ENCODE results near the gene SDC3. TPM values are rescaled to one million over a fixed set of nuclear protein-coding genes. Genes with fewer than 3 reads are reported as not detected.

Gene SDC3
- polyA plus RNA-seq, 3 donors: 0.05 to 1.2 (median 0.12) TPM

DNA sequence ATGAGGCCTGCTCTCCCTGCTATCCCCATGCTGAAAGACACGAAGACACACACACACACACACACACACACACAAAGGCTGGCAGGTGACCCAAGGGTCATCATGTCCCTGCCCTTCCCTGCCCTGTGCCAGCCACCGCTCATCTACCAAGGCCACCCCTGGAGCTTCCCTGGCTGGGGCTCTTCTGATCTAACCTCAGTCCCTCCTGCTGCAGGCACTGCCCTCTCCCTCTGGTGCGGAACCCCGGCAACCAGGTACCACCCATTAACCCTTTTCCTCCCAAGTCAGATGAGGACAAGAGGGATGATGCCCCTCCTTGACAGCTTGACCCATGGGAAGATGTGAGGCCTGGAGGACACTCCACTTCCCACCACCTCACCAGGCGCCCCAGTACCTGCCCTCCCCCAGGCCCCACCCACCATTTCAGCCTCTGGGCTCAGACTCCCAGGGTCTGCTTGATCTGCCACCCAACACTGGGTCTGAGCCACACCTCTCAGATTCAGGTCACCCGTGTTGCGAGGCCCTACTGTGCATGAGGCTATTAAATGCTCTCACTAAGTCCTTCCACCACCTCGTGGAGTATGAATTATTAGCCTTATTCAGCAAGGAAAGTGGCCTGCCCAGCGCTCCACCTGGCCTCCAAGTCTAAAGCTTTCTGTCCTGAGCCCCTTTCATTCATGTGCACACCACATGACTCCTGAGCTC is 2.5 kb downstream of the SDC3 start:
- H3K27me3 Mint-ChIP-seq (ENCODE audit: low read depth in 3 of 3): peaks cover 50 to 82% (median 67%) of the 10 kb centered on the region in 3 donors

DNA sequence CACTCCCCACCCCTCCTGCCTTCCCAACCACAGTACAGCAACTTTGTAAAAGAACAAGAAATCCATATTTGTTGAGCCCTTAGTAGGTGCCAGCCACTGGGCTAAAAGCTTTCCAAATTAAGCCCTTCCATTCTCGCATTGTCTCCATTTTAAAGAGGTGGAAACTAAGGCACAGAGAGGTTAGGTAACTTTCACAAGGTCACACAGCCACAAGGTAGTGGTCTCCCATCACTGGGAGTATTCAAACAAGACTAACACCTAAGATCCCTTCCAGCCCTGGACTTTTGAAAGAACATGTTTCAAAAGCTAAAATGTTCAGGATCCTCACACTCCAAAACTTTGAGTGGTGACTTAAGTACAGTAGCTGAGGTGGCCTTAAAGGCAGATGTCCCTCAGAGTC is 3.2 kb downstream of the SDC3 start:
- Mint-ChIP-seq H3K36me3 (peaks cover 7 to 10% of the 10 kb centered on the region in 2 donors), H3K27ac (peak overlapping the region in 1 of 7 donors; percentile 8), H3K27me3 (ENCODE audit: low read depth in 3 of 3) (peaks cover 52 to 81% (median 68%) of the 10 kb centered on the region in 3 donors), H3K4me1 (peaks cover 31% of the 10 kb centered on the region), H3K4me3 (no peak overlapping the region), H3K9me3 (peaks cover 0 to 14% (median 7%) of the 10 kb centered on the region in 7 donors)
- H3K9me3 ChIP-seq (replicated peaks in 1 of 2; ENCODE audit: control insufficient read depth in 1 of 2, insufficient read depth in 1 of 2, low read length in 2 of 2): peaks cover 0 to 3% of the 10 kb centered on the region in 2 donors
- whole genome bisulfite sequencing (ENCODE audit: insufficient coverage): no CpG with 5 or more reads among the region's 1 CpG
- DNase-seq: no peak
- H3K4me1 ChIP-seq (ENCODE audit: control insufficient read depth in 1 of 2, insufficient read depth in 2 of 2, low read length in 2 of 2): peaks cover 23 to 24% of the 10 kb centered on the region in 2 donors
- intact Hi-C loops (cut with micrococcal nuclease): no loop called here
- no peak for TF ChIP-seq CTCF (IDR thresholded peaks at IDR 0.05)
- H3K4me3 ChIP-seq (replicated peaks in 1 of 3; ENCODE audit: low read depth in 2 of 3, low read length in 3 of 3): no peak overlapping the region
- no peak overlapping the region for H2AFZ ChIP-seq (ENCODE audit: insufficient read depth, low read depth, low read length, poor library complexity, severe bottlenecking)
- H3K36me3 ChIP-seq (replicated peaks in 1 of 2; ENCODE audit: control insufficient read depth in 1 of 2, insufficient read depth in 2 of 2, low read length in 2 of 2): no peaks in the 10 kb centered on the region
- no peak overlapping the region for H3K9ac ChIP-seq (ENCODE audit: insufficient read depth, low read length, poor library complexity, severe bottlenecking)
- H3K27ac ChIP-seq (ENCODE audit: low read depth in 1 of 2, low read length in 2 of 2): no peak overlapping the region
- H3K79me2 ChIP-seq (ENCODE audit: insufficient read depth, low read length): no peaks in the 10 kb centered on the region
- H3K27me3 ChIP-seq (ENCODE audit: control insufficient read depth in 2 of 2, insufficient read depth in 2 of 2, low read length in 2 of 2): peaks cover 14 to 69% of the 10 kb centered on the region in 2 donors
- H3K4me2 ChIP-seq (replicated peaks; ENCODE audit: extremely low read depth, low read length, poor library complexity, severe bottlenecking): no peak overlapping the region
- H4K20me1 ChIP-seq (ENCODE audit: insufficient read depth, low read length): peaks cover 7% of the 10 kb centered on the region

More for the DNA sequence above, 2.5 kb downstream of the SDC3 start:
- H4K20me1 ChIP-seq (ENCODE audit: insufficient read depth, low read length): peaks cover 7% of the 10 kb centered on the region
- no peak for TF ChIP-seq CTCF (IDR thresholded peaks at IDR 0.05)
- H3K27ac ChIP-seq (ENCODE audit: low read depth in 1 of 2, low read length in 2 of 2): no peak overlapping the region
- Mint-ChIP-seq H3K4me3 (peak overlapping the region in 1 of 2 donors; percentile 27), H3K36me3 (peaks cover 7 to 10% of the 10 kb centered on the region in 2 donors), H3K9me3 (peaks cover 0 to 14% (median 7%) of the 10 kb centered on the region in 7 donors), H3K27ac (peak overlapping the region in 1 of 7 donors; percentile 23), H3K4me1 (peaks cover 38% of the 10 kb centered on the region)
- 66% methylated on average over 8 of the region's 9 CpGs for WGBS (ENCODE audit: insufficient coverage)
- H2AFZ ChIP-seq (ENCODE audit: insufficient read depth, low read depth, low read length, poor library complexity, severe bottlenecking): no peak overlapping the region
- H3K4me3 ChIP-seq (replicated peaks in 1 of 3; ENCODE audit: low read depth in 2 of 3, low read length in 3 of 3): no peak overlapping the region
- H3K4me1 ChIP-seq (ENCODE audit: control insufficient read depth in 1 of 2, insufficient read depth in 2 of 2, low read length in 2 of 2): peaks cover 30 to 31% of the 10 kb centered on the region in 2 donors
- peaks cover 14 to 67% of the 10 kb centered on the region in 2 donors for H3K27me3 ChIP-seq (ENCODE audit: control insufficient read depth in 2 of 2, insufficient read depth in 2 of 2, low read length in 2 of 2)
- DNase-seq: no peak
- H3K79me2 ChIP-seq (ENCODE audit: insufficient read depth, low read length): no peaks in the 10 kb centered on the region
- H3K9me3 ChIP-seq (replicated peaks in 1 of 2; ENCODE audit: control insufficient read depth in 1 of 2, insufficient read depth in 1 of 2, low read length in 2 of 2): peaks cover 0 to 3% of the 10 kb centered on the region in 2 donors
- no peak overlapping the region for H3K9ac ChIP-seq (ENCODE audit: insufficient read depth, low read length, poor library complexity, severe bottlenecking)
- H3K36me3 ChIP-seq (replicated peaks in 1 of 2; ENCODE audit: control insufficient read depth in 1 of 2, insufficient read depth in 2 of 2, low read length in 2 of 2): no peaks in the 10 kb centered on the region
- no peak overlapping the region for H3K4me2 ChIP-seq (replicated peaks; ENCODE audit: extremely low read depth, low read length, poor library complexity, severe bottlenecking)
- intact Hi-C loops (cut with micrococcal nuclease): no loop called here

Measured in CD14-positive monocyte (primary cell).